ENCODE measurements around the gene COL26A1.
"Not testable (repeated sequence)": the region's sequence is repeated elsewhere in the genome, so short reads cannot be mapped to it uniquely, and the experiment has no call there.

Gene COL26A1

DNA sequence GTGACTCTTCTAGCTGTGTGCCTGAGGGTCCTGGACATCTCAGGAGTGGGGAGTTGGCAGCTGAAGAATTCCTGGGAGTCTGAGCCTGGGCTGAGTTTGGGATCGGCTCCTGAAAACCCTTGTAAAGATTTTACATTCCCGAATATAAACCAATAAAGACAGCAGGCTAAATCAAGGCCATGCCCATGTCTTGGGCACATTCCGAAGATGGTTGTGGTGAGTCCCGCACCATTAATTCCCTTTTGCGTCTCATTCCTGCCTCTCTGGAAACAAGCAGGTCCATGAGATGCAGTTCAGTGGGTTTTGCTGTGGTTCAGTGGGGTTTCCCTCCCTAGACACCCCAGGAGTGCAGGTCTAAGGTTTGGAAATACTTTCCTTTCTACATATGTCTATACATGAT lies 90.9 kb downstream of the COL26A1 start:
- no peak for DNase-seq

DNA sequence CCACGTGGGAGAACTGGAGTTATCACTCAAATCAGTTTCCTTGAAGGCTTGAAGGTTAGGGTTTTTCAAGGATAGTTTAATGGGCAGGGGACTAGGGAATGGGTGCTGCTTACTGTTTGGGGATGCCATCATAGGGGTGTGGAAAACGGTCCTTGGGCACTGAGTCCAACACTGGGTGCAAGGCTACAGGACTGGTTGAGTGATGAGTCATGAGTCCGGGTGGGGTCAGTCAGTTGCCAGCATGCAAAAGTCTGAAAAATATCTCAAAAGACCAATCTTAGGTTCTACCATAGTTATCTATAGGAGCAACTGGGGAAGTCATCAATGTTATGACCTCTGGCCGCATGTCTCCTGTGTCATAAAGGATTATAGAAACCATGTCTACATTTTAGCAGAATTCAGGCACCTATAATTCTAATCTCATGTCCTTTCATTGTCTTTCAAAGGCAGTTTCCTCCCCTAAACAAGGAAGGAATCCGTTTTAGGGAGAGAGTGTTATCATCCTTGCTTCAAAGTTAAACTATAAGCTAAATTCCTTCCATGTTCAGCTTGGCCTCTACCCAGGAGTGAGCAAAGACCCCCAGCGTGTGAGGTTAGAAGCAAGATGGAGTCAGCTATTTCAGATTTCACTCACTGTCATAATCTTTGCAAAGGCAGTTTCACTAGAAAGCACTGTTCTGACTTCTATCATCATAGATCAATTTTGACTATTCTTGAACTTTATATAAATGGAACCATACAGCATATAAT lies 94.5 kb downstream of the COL26A1 start:
- DNase-seq, result no peak

DNA sequence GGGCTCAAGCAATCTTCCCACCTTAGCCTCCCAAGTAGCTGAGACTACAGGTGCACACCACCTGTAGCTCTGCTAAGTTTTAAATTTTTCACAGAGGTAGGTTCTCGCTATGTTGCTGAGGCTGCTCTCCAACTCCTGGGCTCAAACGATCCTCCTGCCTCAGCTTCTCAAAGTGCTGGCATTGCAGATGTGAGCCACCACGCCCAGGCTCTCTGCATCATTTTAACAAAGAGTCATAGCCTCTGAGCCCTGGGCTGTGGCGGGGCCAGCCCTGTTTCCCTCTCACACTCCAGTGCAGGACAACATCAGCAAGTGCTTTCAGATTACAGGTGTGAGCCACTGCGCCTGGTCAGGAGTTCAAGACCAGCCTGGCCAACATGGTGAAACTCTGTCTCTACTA lies 102.5 kb downstream of the COL26A1 start:
- no peak for DNase-seq

DNA sequence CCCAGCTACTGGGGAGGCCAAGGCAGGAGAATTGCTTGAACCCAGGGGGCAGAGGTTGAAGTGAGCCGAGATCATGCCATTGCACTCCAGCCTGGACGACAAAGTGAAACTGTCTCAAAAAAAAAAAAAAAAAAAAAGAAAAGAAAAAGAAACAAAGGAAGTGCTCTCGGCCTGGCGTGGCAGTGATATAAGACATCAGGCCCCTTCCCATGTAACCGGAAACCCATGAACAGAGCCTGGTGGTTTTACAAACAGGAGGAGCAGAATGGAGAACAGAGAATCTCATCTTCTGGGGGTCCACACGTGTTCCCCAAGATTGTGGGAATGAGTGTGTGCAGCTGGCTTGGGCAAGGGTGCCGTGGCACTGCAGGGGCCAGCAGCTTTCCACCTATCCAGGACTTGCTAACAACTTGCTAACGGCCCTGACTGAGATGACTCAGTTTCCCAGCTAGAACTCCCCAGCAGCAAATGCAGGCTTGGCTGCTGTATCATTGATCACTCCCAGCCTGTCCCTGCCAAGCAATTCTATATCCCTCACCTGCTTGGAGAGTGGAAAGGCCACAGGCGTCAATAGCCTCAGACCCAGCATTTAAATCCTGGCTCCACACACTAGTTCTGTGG lies 103.0 kb downstream of the COL26A1 start:
- DNase-seq, result no peak

DNA sequence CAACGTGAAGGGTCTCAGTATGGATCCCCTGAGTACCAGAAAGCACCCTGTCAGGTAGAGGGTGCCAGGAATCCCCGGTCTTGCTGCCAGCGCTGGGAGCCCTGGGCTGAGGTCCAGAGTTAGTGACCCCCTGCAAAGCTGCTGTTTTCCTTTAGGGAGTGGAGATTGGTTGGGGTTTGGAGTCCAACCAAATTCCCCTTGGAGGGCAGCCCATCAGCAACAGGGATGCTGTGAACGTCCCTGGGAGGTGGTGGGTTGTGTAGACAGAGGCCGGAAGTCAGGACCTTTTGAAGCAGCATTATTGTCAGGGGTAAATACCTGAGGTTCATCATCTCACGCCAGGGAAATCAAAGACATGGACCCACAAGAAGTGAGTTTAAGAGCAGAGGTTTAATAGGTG lies 104.2 kb downstream of the COL26A1 start:
- DNase-seq, result no peak

DNA sequence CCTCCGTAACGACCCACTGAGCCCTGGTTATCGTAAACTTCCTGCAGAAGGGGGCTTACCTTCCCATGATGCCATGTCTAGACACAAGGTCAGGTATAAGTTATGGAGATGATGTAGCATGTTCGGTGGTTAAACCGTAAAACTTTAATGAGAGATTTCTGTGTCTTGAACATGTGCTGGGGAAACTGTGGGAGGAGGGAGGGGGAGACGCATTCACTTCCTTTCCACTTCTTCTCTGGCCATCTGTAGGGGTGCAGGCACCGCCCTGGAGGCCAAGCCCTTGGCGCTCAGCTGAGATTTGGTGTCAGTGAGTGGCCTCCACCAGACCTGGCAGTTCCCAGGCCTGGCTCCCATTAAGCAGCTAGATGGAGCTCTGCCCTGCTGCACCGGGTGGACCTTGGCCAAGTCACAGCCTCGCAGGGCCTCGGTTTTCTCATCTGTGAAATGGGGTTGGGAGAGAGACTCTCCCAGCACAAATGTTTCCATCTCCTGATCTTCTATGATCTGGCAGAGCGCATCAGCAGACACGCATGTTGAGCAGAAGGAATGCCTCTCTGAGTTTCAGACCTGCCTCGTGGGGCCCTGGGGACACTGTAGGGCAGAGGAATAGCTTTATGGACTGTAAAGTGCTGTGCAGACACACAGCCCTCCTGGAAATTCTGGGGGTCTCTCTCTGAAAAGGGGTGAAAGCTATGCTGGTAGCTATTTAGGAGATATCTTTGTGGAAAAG lies 106.0 kb downstream of the COL26A1 start:
- no peak for DNase-seq

DNA sequence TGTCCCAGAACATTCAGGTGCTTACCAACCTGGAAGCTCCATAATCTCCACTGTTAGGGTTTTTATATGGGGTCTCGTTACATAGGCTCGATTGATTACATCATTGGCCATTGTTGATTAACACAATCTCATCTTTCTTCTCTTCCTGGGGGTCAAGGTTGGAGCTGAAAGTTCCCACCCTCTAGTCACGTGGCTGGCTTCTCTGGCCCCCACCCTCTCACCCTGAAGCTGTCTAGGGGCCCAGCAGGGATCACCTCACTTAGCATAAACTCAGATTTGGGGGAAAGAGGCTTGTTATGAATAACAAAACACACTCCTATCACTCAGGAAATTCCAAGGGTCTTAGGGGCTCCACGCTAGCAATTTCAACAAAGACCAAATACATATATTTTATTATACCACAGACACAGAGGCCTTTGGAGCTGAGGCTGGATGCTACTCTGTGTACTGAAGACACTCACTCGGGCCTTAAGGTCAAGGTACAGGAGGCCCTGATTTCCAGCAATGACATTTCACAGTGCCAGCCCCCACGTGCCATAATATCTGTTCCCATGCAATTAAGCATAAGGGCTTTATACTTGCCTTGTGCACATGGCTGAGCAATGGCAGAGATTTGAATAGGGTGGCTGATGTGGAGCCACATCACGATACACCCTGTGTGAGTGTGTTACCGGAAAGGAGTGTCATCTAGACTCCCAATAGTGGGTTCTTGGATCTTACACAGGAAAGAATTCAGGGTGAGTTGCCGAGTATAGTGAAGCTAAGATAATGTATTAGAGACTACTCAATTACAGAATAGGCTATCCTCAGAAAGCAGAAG lies 108.2 kb downstream of the COL26A1 start:
- no peak for DNase-seq

DNA sequence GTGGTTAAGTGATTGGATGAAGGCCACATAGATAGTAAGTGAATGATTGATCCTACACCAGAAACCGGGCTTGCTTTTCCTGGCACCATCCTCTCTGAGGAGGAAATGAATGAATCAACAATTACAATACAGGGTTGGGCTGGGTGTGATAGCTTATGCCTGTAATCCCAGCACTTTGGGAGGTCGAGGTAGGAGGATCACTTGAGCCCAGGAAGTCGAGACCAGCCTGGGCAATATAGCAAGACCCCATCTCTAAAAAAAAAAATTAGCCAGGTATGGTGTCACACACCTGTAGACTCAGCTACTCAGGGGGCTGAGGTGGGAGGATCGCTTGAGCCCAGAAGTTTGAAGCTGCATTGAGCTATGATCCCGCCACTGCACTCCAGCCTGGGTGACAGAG lies 111.5 kb downstream of the COL26A1 start:
- no peak for DNase-seq

DNA sequence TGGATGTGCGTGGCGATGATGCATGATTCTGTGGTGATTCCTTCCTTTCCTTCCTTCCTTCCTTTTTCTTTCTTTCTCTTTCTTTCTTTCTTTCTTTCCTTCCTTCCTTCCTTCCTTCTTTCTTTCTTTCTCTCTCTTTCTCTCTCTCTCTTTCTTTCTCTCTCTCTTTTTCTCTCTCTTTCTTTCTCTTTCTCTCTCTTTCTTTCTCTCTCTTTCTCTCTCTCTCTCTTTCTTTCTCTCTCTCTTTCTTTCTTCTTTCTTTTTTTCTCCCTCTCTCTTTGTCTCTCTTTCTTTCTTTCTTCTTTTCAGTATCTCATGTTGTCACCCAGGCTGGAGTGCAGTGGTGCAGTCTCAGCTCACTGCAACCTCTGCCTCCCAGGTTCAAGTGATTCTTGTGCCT lies 113.0 kb downstream of the COL26A1 start:
- DNase-seq, result not testable (repeated sequence)

DNA sequence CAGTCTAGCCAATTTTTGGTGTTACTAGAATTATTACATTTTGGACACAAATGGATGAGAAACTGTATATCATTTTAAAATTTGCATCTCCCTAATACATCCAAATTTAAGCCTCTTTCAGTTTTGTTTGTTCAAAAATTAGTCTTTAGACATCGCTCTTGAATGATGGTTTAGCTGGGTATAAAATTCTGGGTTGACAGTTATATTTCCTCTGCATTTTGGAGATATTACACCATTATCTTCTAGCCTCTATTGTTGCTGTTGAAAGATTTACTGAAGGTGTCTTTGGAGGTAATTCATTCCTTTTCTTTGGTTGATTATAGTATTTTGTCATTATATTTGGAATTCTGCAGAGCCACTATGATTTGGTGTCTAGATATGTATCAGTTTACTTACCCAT lies 116.5 kb downstream of the COL26A1 start:
- DNase-seq, result no peak

DNA sequence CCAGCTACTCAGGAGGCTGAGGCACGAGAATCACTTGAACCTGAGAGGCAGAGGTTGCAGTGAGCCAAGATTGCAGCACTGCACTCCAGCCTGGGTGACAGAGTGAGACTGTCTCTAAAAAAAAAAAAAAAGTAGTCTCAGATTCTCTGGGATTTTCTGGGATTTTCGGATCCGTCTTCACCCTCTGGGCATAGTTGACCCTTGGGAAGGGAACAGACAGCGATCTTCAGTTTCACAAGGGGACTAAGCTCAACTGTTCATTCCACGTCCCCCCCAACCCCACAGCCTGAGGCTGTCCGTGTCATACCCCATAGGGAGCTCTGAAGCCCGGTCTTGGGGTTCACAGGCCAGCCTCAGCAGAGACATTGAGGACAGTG lies 123.4 kb downstream of the COL26A1 start:
- DNase-seq, result not testable (repeated sequence)

DNA sequence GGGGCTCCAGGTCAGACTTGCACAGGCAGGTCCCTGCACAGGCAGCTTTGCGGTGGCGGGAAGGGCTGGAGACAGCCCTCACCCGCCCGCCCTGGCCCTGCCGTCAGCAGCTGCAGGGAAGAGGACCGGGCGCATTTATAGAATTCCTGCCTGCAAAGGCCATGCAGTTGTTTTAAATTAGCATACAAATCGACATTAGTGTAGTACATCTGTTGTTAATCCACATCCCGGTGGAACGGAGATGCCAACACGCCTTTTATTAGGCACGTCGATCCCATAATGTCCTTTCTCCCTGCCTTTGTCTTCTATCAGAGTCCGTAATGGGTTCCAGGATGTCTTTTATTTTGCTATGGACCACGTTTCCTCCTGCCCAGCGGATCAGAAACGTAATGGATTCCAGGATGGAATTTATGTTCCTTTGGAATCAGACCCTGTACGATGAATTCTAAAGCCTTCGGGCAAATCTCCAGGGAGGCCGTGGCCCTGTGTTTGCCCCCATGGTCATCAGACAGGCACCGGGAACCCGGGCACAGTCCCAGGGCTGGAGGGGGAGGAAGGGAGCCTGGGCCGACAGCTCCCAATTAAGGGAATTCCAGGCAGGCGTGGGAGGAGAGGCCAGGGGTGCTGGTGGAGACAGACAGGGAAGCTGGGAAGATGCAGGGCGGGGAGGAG lies 123.9 kb downstream of the COL26A1 start:
- no peak for DNase-seq

DNA sequence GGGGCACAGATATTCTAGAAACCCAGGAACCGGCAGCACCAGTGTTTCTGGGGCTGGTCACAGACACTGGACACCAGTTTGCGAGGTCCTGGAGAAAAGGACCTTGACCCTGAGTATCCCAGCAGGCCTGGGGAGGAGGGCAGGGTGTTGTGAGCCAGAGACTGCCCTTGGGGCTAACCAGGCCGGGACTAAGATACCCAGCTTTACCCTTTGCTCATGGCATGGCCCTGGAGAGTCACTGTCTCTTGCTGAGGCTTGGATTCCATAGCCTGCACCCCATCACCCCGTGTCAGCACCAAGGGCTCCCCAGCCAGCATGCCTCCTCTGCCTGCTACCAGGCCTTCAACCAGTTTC lies 124.4 kb downstream of the COL26A1 start:
- no peak for DNase-seq

DNA sequence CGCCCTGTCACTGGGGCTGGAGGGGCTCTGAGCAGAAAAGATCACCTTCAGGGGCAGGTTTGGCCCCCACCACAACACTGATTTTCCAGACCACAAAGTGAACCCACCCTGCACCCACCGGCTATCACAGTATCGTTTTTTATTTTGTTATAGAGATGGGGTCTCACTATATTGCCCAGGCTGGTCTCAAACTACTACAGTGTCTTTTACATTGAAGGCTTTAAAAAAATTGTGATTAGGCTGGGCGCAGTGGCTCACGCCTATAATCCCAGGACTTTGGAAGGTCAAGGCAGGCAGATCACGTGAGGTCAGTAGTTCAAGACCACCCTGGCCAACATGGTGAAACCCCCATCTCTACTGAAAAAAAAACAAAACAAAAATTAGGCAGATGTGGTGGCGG lies 125.1 kb downstream of the COL26A1 start:
- no peak for DNase-seq

DNA sequence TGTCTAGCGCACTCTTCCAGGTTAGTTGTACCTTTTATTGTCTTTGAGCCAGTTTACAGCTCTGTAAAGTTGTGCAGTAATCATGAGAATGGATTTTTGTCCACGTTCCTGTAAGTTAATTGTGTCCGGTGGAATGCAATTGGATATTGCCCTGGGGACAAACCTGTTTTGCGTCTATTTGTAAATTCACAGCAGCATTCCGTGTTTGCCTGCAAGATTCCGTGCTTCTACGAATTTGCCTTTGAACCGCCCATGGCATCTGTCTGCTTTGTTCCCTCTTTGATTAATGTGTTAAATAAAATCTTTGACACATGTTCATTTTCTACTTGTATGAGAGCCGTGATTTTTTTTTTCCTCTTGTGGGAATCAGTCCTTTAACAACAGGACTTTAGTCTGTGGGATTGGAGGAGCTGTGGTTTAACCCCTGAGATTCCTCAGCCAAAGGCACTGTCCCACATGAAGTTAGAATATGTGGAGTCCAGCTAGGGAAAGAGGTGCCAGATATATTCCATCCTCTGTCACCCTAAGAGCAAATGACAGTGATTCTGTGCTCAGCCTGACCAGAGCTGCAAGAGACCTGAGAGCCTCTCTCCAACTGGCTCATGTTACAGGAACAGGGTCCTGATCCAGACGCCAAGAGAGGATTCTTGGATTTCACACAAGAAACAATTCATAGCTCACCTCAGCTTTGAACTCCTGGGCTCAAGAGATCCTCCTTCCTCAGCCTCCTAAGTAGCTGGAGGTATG lies 126.3 kb downstream of the COL26A1 start:
- DNase-seq, result no peak

DNA sequence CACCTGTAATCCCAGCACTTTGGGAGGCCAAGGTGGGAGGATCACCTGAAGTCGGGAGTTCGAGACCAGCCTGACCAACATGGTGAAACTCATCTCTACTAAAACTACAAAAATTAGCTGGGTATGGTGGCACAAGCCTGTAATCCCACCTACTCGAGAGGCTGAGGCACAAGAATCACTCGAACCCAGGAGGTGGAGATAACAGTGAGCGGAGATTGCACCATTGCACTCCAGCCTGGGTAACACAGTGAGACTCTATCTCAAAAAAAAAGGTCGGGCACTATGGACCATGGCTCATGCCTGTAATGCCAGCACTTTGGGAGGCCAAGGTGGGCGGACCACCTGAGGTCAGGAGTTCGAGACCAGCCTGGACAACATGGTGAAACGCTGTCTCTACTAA lies 127.8 kb downstream of the COL26A1 start:
- DNase-seq, result not testable (repeated sequence)

DNA sequence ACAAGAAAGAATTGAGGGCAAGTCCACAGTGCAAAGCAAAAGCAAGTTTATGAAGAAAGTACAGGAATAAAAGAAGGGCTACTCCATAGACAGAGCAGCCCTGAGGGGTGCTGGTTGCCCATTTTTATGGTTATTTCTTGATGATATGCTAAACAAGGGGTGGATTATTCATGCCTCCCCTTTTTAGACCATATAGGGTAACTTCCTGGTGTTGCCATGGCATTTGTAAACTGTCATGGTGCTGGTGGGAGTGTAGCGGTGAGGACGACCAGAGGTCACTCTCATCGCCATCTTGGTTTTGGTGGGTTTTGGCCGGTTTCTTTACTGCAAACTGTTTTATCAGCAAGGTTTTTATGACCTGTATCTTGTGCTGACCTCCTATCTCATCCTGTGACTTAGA lies 128.8 kb downstream of the COL26A1 start:
- DNase-seq, result not testable (repeated sequence)

DNA sequence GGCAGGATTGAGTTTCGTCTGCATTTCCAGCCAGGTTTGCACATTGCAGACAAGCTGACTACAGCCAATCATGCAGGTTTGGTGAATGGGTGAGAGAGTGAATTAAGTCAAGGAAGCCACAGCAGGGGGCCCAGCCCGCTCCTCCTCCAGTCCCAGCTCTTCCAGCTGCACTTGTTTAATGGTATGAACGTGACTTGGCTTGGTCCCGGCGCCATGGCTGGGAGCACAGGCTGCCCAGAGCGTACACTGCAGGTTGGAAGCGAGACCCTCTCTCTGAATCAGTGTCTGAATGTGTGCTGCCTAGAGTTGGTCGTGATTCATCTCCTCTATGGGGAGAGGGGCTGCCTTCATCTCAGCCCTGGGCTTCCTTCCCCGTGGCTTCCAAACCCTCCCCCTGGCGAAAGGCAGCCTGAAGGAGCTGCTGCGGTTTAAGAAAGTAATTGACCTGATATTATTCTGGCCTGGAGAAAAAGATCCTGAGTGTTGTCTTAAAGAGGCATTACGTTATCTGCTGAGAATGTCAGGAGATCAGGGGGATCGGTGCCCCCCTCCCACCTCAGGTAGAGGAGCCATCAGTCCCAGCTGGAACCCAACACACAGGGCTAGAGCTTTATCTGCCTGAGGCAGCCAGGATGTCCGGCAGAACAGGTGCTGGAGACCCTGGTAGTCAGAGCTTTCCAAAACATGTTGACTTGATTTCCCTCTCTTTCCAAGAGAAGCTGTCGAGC lies 132.1 kb downstream of the COL26A1 start:
- DNase-seq, result no peak

DNA sequence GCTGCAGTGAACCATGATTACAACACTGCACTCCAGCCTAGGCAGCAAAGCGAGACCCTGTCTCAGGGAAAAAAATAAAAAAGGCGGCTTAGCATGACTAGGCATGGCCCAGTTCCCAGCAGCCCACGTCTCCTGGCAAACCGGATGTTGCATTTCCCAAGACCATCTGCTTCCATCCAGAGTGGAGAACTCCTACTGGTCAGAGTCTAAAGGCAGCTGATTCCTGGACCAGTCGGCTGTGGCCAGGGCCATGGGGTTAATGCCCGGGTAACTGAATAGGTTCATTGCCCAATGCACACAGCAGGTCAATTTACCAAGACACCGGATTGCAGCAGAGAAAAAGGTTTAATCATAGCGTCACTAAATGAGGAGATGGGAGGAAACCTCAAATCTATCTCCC lies 133.3 kb downstream of the COL26A1 start:
- DNase-seq, result no peak

DNA sequence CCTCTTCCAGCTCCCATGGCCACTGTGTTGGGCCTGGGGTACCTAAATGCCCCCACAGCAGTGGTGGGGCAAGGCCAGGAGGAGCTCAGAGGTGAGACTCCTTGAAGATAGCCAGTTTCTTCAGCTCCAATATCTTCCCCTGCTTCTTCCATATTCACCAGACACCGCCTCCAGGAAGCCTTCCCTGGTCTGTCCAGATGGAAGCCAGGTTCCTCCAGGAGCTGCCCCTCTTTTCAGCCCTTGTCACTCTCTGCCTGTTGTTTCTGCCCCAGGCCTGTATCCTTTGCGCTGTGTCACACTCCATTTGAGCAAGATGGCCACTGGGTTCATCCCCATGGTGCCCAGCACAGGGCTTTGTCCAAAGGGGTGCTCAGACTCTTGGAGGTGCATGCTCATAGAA lies 138.7 kb downstream of the COL26A1 start:
- no peak for DNase-seq

DNA sequence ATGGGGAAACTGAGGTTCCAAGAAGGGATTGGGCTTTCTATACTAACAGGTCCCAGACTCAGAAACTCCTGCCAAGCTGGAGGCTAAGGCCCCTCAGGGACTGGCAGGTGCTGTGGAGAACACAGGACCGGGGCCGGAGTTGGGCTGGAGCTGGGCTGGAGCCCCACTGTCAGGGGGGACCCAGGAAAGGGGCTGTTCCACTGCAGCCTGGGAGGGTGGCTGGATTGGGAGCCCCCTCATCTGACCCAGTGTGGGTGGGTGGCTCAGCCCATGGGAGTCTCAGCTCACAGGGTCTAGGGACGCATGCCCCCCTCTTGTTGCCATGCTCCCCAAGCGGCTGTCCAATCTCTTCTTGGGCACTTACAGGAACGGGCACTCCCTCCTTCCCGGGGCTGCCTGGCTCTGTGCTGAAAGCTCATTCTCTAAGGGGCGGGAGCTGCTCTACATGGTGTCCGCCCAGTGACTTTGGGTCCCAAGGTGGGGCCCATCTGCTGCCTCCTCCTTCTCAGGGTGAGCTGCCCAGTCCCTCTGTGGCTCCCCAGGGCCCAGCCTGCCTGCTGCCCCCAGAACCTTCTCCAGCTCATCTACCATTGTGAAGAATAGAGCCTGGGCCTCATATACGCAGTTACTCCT lies 139.9 kb downstream of the COL26A1 start:
- DNase-seq, result no peak
